NCI-H1417 treated with DMSO at 0.1 percent for 48 hours (cell line): ENCODE data around the gene VTI1A.
"Not testable (repeated sequence)": the region's sequence is repeated elsewhere in the genome, so short reads cannot be mapped to it uniquely, and the experiment has no call there.

Experiments used
- DNase-seq: peaks from one replicate; lab custom pipeline; 2025; lab: John Stamatoyannopoulos, UW

VTI1A gene

DNA sequence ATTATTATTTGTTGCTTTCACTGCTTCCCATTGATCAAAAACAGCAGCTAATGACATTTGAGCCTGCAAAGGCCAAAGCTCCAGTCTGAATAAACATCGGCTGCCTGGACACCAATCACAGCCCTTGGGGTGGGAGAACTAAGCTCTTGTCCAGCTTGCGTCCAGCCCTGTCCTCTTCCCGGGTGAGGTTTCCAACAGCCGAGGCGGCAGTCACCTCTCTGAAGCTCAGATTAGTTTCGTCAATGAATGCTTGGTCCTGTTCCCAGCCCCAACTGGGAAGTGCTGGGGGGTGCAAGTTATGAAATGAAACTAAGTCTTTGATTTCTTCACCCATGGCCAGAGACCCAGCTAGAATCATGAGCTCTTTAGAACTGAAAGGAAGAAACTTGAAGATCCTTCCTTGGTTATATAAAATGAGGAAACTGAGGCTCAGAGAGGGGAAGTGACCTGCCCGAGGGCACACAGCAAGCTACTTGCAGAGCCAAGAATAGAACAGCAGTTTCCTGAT lies 389.0 kb downstream of the VTI1A start:
- no peak for DNase-seq

DNA sequence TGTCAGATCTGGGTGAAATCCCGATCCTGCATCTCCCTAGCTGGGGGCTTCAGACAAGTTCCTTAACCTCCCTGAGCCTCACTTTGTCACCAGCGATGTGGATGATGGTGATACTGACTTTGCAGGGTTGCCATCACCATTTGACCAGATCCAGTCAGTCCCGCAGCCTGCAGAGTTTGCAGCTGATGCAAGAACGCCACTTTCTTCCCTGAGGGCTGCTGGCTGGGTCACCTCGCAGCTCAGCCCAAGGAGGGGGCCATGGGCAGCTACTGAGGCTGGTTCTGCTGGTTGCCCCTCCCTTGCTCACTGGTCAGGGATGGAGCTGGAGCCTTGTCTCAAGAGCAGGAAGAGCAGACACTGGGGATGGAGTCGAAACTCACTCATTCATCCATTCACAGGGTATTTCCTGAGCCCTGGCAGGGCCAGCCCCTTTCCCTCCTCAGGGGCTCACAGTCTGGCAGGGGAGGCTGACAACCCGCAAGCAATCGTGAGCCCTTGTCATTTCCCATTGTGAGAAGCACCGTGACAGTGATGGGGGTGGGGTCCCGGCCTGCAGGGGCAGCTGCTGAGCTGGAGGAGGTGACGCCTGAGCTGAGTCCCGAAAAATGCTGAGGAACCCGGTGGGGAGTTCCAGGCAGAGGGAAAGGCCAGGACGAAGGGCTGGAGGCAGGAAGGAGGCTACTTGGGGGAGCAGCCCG lies 391.9 kb downstream of the VTI1A start:
- DNase-seq: no peak

DNA sequence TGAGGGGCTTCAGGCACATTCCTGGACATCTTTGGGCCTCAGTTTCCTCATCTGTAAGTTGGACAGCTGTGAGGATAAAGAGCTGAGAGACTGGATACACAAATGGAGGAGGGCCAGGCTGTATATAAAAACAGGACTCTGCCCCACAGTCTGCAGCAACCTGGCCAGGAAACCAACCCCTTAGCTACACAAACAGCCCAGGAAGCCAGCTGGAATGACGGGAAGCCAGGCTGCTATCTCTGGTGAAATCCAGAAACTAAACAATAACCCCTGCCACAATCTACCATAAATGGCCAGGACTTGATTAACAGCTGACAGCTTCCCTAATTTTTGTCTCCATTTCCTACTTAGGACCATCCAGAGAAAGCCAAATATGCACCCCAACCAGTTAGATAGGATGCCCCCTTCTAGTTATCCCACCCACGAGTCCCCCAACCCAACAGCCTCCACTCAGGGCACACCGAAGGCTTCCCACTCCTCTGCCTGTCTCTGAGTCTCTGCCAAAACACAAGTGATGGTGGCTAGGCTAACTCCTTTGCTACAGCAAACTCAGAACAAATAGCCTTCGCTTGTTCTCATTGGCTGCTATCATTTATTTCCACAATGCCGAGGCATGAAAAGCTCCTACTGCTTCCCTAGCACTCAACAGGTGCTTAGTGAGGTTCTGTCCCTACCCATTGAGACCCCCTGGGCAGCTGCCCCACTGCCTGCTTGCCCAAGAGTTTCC lies 393.1 kb downstream of the VTI1A start:
- DNase-seq: no peak

DNA sequence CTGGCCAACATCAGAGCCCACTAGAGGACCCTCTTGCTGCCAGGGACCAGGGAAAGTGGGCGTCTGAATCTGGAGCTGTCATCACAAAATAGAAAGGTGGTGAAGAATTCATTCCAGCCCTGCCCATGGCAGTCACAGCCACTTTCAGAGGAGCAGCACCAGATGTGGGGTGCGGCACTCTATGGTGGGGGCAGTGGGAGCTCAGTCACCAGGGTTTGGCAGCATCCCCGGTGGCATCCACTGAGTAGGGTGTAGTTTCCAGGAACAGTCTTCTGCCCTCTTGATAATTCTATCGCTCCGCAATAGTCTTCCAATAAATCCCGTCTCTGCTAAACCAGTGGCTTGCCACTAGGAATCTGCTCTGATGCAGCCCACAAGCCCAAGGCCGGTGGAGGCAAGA lies 394.5 kb downstream of the VTI1A start:
- DNase-seq: no peak

DNA sequence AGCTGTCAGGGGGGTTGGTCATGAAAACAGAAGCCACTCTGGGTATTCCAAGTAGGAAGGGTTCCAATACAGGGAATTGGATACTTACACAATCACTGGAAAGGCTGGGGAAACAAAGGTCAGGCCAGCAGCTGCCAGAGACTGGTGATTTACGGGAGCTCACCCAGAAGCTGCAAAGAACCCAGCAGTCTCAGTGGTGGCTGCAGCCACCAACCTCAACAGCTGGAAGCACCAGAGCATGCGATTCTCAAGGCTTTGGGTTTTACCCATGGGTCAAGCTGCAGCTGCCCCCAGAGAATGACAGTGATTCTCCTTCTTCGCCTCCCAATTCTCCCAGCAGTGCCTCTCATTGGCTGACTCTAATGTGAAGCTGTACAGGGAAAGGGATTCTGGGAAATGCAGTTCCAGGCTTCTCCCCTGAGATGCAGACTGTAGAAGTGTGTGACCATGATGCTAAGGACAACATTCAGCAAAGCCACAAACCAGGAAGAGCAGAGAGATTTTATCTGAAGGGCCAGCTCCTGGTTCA lies 395.9 kb downstream of the VTI1A start:
- DNase-seq: no peak

DNA sequence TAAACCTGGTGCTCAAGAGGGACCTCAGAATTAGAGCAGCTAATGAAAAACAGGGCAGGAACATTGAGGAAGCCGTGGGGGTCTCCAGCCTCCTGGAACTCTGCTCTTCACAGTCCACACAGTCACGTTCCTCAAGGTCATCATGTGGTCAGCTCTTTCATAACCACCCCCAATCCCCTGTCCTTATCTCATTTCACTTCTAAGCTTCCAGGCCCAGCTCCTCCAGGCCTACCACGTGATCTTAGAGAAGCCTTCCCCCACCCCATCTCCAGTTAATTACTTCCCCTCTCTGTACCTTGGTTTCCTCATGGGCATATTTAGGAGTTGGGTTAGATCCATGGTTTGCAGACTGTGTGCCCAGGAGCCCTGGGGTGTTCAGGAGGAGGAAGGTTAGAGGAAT lies 396.6 kb downstream of the VTI1A start:
- no peak for DNase-seq

DNA sequence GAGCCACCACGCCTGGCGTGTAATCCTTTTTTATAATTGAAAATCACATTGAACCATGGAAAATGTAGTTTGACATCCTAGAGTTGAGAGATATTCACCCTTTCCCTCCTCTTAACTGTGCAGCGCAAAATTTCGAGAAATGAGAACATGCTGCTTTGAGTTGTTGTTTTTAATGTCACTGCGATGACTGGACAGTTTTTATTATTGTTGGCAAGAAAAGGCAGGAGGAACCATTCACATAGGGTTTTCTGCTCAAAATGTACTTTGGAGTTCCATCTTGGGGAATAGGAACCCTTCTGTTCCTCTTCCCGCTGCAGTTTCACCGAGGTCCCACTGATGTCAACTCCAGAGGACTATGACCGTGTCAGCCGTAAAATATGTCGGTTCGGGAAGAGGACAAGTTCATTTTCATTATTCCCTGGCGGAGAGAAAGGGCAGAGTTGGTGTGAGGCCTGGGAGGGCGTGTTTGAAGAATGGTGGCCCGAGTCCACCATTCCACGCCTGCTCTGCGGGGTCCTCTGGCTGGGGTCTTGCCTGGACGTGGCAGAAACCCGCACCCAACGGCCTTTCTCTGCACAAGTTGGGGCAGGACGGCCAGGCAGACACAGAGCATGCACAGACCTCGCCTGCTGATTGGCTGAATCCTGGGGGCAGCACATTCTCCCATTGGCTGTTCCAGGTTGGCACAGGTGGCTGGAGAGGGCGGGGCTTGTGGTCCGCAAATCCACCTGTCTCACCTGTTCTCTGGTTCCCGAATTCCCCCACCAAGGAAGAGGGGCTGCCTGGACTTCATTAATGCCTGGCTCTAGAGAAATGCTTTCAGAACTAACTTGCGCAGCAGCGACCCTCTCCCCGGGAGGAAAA lies 397.9 kb downstream of the VTI1A start:
- DNase-seq: no peak

DNA sequence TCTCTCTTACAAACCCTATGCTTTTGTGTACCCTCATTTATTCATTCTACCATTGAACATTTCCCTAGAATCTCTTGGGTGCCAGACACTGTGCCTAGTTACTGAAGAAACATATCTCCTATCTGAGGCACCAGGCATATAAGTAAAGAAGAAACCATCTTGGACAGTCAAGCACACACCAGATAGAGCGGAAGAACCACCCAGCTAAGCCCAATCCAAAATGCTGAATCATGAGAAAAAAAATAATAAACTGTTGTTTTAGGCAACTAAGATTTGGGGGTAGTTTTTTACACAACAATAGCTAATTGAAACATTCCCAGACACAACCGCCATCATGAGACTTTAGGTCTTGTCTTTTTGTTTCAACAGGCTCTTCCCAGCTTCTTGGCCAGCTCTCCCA lies 400.8 kb downstream of the VTI1A start:
- no peak for DNase-seq

DNA sequence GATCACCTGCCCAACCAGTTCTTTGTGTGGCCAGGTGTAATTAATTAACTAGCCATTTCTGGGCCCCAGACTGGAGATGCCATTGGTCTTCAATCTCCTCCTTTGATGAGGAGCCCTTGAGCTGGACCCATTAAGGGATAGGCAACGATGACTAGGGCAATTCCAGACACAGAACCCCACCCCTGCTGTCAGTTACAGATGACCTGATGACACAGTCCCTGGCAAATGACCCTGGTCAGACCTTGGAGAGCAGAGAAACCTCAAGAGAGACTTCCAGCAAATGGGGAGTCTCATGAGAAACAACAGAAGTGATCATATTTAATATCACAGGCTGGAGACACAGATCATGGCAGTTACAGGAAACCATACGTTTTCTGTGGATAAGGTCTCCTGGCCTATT lies 401.2 kb downstream of the VTI1A start:
- no peak for DNase-seq

DNA sequence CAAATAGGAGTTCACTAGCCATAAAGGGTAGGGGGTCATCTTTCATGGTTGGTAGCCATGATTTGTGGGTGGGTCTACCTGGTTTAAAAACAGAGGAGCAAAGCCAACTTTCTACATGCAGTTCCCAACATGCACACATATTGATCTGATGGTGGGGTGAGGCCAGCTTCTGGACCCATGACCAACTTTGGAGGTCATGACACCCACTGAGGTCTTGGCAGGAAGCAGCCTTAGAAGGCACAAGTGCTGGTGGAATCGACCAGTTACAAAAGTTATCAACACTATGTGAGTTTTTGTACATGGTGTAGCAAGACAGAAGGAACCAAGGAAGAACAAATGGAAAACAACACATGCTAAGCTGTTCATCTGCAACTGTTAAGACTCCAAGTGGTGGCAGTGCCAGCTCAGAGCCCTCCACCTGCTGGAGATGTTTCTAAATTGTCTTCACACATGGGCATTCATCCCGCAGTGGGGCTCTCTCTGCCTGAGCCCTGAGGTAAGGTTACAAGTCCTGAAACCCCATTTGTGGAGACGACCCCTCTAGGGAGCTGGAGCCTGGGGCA lies 401.9 kb downstream of the VTI1A start:
- DNase-seq: no peak

DNA sequence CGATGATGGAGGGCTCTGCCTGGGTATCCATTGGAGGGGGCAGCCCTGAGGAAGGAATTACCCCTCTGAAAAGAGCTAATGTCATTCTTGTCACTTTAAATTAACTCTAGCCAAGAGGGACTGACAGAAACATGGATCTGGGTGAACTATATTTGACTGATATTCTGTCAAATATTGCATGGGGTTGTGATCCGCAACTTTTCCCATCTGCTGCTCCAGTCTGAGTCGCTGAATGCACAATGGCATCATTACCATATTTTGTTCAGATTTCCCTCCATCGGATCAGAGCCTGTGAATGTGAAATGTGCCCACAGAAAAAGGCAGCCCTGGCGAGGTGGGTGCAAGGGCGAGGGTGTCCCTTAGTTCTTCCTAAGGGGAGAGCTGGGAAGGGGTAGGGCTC lies 402.5 kb downstream of the VTI1A start:
- no peak for DNase-seq

DNA sequence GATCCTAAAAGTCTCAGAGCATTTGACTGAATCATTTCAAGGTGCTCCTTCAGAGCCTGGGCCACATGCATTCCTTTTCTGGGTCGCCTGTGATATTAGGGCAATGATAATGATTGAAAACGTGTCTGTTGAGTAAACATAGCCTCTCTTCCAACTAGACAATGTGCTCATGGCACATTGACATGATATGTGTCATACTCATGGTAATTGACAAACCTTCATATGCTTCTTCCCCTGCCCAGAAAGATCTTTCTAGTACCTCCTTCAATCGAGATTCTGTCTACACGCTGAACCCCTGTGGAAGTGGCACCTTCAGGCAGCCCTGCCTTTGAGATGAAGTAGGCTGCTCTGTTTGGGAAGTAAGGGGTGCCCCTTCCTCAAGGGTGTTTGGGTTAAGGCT lies 404.2 kb downstream of the VTI1A start:
- no peak for DNase-seq

DNA sequence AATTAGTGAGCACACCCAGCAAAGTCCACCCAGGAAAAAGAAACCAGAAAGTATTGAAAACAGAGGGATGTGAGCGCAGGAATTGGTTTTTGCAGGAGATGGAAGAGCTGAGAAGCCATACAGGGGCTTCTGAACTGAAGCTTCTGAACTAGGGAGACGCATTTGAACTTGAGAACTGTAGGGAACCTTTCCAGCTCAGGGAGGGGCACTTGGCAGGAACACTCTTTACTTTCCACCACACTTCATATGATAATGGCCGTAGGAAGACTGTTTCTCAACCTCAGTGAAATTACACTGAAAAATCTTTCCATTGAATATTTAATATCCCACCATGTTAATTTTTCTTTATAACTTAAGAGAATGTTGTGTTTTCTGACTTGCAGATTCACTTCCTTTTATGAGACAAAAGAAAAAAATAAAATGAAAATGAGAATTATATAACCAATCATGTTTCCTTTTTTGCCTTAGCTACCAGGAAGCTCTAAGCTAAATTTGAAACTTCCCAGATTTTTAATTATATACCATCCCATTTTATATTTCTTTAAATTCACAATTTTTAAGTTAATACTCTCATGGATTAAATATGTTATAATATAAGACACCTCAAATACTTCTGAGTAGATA lies 404.7 kb downstream of the VTI1A start:
- DNase-seq: no peak

DNA sequence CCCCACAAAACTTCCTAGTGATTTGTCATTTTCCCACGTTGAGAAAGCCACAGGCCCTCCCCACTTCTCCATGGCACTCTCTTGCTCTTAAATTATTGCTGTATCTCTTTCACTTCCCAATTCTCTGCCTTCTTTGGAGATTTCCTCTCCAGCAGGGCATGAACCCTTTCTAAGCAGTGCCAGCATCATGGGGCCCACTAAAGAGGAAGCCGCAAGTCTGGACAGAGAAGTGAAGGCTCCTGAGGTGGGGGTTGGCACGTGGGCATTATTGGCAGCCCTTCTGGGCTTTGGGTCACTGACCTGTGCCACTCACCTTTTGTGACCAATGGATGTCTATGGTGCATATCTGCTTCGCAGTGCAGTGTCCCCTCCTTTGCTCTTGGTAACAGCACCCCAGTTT lies 405.3 kb downstream of the VTI1A start:
- DNase-seq: no peak

DNA sequence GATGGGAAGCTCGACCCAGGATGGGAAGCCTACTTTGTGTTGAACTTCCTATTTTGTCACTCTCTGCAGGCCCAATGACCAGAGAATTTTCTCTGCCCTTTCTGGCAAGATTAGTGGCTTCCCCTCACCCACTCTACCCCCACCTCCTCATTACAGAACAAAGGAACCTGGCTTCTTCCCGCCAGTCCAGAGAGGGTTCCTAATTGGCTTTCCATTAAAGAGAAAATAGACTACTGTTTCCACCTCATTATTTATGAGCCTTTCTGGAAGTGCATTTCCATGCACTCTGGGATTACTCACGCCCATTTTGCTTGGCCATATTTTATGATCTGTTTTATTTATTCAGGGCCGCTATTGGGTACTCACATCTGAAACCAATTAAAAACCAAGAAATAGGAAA lies 408.1 kb downstream of the VTI1A start:
- DNase-seq: no peak

DNA sequence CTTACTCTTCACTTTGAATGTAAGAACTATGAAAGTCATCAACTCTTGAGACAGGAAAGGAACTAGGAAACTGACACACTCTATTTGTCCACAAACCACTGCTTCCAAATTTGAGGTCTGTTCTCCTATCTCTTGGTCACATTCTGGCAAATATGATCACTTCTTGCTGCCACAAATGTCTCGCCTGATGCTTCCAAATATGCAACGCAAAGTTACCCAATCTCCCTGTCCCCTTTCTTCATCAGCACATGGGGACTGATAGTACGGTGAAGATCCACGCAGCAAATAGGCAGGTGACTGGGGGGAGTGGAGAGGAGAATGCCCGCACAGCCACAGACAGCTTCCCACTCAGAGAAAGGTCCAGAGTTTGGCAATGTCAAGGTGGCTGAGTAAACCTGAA lies 410.5 kb downstream of the VTI1A start:
- DNase-seq: no peak

DNA sequence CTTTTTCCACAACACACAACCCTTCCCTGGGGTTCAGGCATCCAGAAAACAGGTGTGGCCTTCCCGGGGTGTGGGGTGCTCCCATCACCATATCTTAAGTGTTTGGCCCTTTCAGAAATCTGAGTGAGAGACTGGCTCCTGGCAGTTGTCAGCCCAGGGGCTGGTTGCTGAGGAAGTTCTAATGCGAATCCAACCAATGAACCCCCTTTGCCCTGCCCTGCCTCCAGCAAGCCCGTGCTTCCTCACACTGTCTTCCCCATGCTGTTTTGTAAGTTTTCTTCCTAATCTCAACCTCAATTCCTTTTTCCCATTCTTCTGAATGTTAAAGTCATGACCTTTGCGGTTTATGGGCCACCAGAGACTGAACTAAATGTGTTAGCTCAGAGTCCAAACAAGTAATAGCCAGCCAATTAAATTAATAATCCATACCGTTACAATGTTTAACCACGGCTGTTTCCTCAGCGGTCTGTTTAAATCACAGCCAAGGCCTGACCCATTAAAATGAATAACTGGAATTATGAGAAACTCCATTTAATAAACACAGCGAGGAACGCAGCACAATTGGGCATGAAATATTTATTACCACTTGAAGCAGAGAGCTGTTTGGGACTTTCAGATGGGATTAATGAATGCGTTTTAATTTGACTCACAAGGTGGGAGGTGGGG lies 412.1 kb downstream of the VTI1A start:
- DNase-seq: no peak

DNA sequence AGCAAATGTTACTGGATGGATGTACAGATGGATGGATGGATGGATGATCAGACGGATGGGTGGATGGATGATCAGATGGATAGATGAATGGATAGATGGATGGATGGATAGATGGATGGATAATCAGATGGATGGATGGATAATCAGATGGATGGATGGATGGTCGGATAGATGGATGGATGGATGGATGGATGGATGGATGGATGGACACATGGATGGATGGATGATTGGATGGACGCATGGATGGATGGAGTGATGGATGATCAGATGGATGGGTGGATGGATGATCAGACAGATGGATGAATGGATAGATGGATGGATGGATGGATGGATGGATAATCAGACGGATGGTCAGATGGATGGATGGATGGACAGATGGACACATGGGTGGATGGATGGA lies 412.8 kb downstream of the VTI1A start:
- DNase-seq: no peak

DNA sequence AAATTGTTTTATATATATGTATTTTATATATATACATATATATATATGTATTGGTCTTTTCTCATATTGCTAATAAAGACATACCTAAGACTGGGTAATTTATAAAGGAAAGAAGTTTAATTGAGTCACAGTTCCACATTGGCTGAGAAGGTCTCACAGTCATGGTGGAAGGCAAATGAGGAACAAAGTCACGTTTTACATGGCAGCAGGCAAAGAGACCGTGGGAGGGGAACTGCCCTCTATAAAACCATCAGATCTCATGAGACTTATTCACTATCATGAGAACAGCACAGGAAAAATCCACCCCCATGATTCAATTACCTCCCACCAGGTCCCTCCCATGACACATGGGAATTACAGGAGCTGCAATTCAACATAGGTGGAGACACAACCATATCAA lies 416.4 kb downstream of the VTI1A start:
- DNase-seq: not testable (repeated sequence)
